ENCODE data around the gene UROC1. TPM values are rescaled to one million over a fixed set of nuclear protein-coding genes. Genes with fewer than 3 reads are reported as not detected.

UROC1 gene
- total and polyA plus RNA-seq, 2 of the 13 experiments (the other 11 are each of a cell fraction or from before 2014, with no cell fraction given), result 0.71 to 1.3 TPM

- TF ChIP-seq ZNF354B (CRISPR knock-in tag; IDR thresholded peaks at IDR 0.05) (no peak), SIN3A (IDR thresholded peaks at IDR 0.05; ENCODE audit: borderline replicate concordance, low read depth, low read length) (peak; percentile 86), SMAD3 (CRISPR knock-in tag; IDR thresholded peaks at IDR 0.05) (0 out of 2 replicates have a peak, but pooled peaks have one; percentile 81), IRF2 (CRISPR knock-in tag; IDR thresholded peaks at IDR 0.05) (peak; percentile 45; the same call in 1 of the 2 replicates), ZFP1 (CRISPR knock-in tag; IDR thresholded peaks at IDR 0.05) (peak; percentile 27; the same call in 1 of the 2 replicates), CHCHD3 (CRISPR knock-in tag; IDR thresholded peaks at IDR 0.05) (no peak), BRD4 (CRISPR knock-in tag; IDR thresholded peaks at IDR 0.05) (no peak), TFDP1 (CRISPR knock-in tag; IDR thresholded peaks at IDR 0.05; ENCODE audit: borderline replicate concordance) (peak; percentile 52; the same call in 1 of the 2 replicates), ZFP37 (CRISPR knock-in tag; IDR thresholded peaks at IDR 0.05; ENCODE audit: borderline replicate concordance) (0 out of 2 replicates have a peak, but pooled peaks have one; percentile 58), ZNF574 (CRISPR knock-in tag; IDR thresholded peaks at IDR 0.05) (peak; percentile 74), SOX13 (IDR thresholded peaks at IDR 0.05) (no peak), SOX13 (CRISPR knock-in tag; conservative IDR thresholded peaks at IDR 0.05 in 1 of 2, IDR thresholded peaks at IDR 0.05 in 1 of 2) (peak in 1 of 2 experiments; percentile 60; a peak in 1 of 4 replicates), ZNF142 (CRISPR knock-in tag; IDR thresholded peaks at IDR 0.05) (no peak), POGZ (CRISPR knock-in tag; IDR thresholded peaks at IDR 0.05) (peak; percentile 49; the same call in 1 of the 2 replicates), GMEB2 (CRISPR knock-in tag; IDR thresholded peaks at IDR 0.05; ENCODE audit: low read depth) (no peak), MEIS2 (CRISPR knock-in tag; IDR thresholded peaks at IDR 0.05) (no peak), NCOA1 (CRISPR knock-in tag; IDR thresholded peaks at IDR 0.05) (no peak), HNF4G (IDR thresholded peaks at IDR 0.05; ENCODE audit: borderline replicate concordance, low read depth, low read length) (peak; percentile 33; the same call in 1 of the 2 replicates), HNF4G (CRISPR knock-in tag; IDR thresholded peaks at IDR 0.05; ENCODE audit: borderline replicate concordance, low read depth) (no peak)
These were observed 45.1 kb downstream of the UROC1 start (continued) for GRCh38 chr3:126472277-126473006.
